ENCODE results near the gene TTC13. TPM values are rescaled to one million over a fixed set of nuclear protein-coding genes. Genes with fewer than 3 reads are reported as not detected.
"Not testable (repeated sequence)": the region's sequence is repeated elsewhere in the genome, so short reads cannot be mapped to it uniquely, and the experiment has no call there.

The TTC13 gene
- total RNA-seq, 3 donors from 2014 or later: 20.5 to 26.6 (median 22.0) TPM

GRCh38 chr1:230987448-230987847 is 8.8 kb upstream of the TTC13 start:
- no peak for DNase-seq (ENCODE audit: low spot score in 2 of 2)
- TF ChIP-seq CTCF (IDR thresholded peaks at IDR 0.05) (no peak), POLR2AphosphoS5 (IDR thresholded peaks at IDR 0.05) (no peak), POLR2A (IDR thresholded peaks at IDR 0.05) (no peak)
- Histone ChIP-seq H3K27ac (no peak overlapping the region), H3K4me3 (no peak overlapping the region), H3K9me3 (no peaks in the 10 kb centered on the region), H3K4me1 (no peaks in the 10 kb centered on the region), H3K27me3 (no peaks in the 10 kb centered on the region), H3K36me3 (no peaks in the 10 kb centered on the region)
- intact Hi-C loops (cut with DNase I; ENCODE audit: low total_unique reads): no loop called here

DNA sequence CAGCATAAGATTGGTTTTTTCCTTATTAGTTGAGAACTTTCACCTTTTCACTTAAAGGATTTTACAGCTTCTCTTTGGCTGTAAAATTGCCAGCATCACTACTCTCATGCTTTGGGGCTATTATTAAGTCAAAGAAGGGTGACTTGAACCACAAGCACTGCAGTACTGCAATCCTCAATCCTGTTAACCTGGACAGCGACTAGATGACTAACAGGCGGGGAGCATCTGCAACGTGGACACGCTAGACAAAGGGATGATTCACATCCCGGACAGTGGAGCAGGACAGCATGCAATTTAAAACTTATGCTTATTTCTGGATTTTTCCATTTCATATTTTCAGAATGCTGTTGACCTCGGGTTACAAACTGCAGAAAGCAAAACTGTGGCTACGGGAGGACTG is 8.3 kb upstream of the TTC13 start:
- Histone ChIP-seq H3K4me1 (no peaks in the 10 kb centered on the region), H3K4me3 (no peak overlapping the region), H3K36me3 (no peaks in the 10 kb centered on the region), H3K27ac (no peak overlapping the region), H3K27me3 (no peaks in the 10 kb centered on the region), H3K9me3 (no peaks in the 10 kb centered on the region)
- intact Hi-C loops (cut with DNase I; ENCODE audit: low total_unique reads): no loop called here
- TF ChIP-seq CTCF (IDR thresholded peaks at IDR 0.05) (no peak), POLR2AphosphoS5 (IDR thresholded peaks at IDR 0.05) (no peak), POLR2A (IDR thresholded peaks at IDR 0.05) (no peak)
- no peak for DNase-seq (ENCODE audit: low spot score in 2 of 2)

DNA sequence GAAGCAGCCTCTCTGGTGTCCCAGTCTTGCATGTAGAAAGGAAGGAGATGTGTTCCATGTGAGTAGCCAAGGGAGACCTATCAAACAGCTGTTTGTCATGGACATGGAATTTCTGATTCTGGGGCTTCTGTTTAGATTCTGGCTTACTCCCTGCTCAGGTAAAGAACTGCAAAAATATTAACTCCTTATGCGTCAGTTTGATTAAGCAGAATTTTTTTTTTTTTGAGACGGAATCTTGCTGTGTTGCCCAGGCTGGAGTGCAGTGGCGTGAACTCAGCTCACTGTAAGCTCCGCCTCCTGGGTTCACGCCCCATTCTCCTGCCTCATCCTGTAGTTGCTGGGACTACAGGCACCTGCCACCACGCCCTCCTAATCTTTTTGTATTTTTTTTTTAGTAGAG is 7.0 kb upstream of the TTC13 start:
- intact Hi-C loops (cut with DNase I; ENCODE audit: low total_unique reads): no loop called here
- no peak overlapping the region for H3K4me3 ChIP-seq
- H3K4me1 ChIP-seq: no peaks in the 10 kb centered on the region
- TF ChIP-seq POLR2AphosphoS5 (IDR thresholded peaks at IDR 0.05) (no peak), CTCF (IDR thresholded peaks at IDR 0.05) (no peak), POLR2A (IDR thresholded peaks at IDR 0.05) (no peak)
- no peaks in the 10 kb centered on the region for H3K27me3 ChIP-seq
- no peak for DNase-seq (ENCODE audit: low spot score in 2 of 2)
- H3K27ac ChIP-seq: no peak overlapping the region
- no peaks in the 10 kb centered on the region for H3K36me3 ChIP-seq
- H3K9me3 ChIP-seq: no peaks in the 10 kb centered on the region

GRCh38 chr1:230984622-230985515 is 6.2 kb upstream of the TTC13 start:
- H3K27ac ChIP-seq; H3K27me3 ChIP-seq; intact Hi-C loops (cut with DNase I; ENCODE audit: low total_unique reads); H3K4me1 ChIP-seq; H3K4me3 ChIP-seq; H3K36me3 ChIP-seq; H3K9me3 ChIP-seq; DNase-seq (ENCODE audit: low spot score in 2 of 2): not testable (repeated sequence)

GRCh38 chr1:230983811-230984210 is 5.2 kb upstream of the TTC13 start:
- no peaks in the 10 kb centered on the region for H3K9me3 ChIP-seq
- peaks cover 0 to 6% of the 10 kb centered on the region in 2 donors for H3K4me1 ChIP-seq
- no peak for DNase-seq (ENCODE audit: low spot score in 2 of 2)
- no peaks in the 10 kb centered on the region for H3K36me3 ChIP-seq
- TF ChIP-seq POLR2AphosphoS5 (IDR thresholded peaks at IDR 0.05) (no peak), CTCF (IDR thresholded peaks at IDR 0.05) (no peak), POLR2A (IDR thresholded peaks at IDR 0.05) (no peak)
- H3K27me3 ChIP-seq: no peaks in the 10 kb centered on the region
- intact Hi-C loops (cut with DNase I; ENCODE audit: low total_unique reads): no loop called here
- H3K4me3 ChIP-seq: no peak overlapping the region
- no peak overlapping the region for H3K27ac ChIP-seq

All from breast epithelium (tissue), 4 donors.